Esophagus (tissue), 2 donors: Measurements from ENCODE around the gene DHCR24. TPM values are rescaled to one million over a fixed set of nuclear protein-coding genes. Genes with fewer than 3 reads are reported as not detected.
"Not testable (repeated sequence)": the region's sequence is repeated elsewhere in the genome, so short reads cannot be mapped to it uniquely, and the experiment has no call there.

Experiments used
- H3K27ac ChIP-seq, 2 donors: one replicate each; pipeline ENCODE4 v1.5.1; 2013; ENCODE audit warnings: low read depth in 2 of 2, mild to moderate bottlenecking in 2 of 2, inconsistent platforms in 1 of 2, low read length in 1 of 2, moderate library complexity in 1 of 2
- H3K27me3 ChIP-seq, 2 donors: one replicate each; pipeline ENCODE4 v1.6.1; 2013; ENCODE audit warnings: low read length in 2 of 2, control low read depth in 1 of 2, mild to moderate bottlenecking in 1 of 2; ENCODE audit not compliant: insufficient read depth in 2 of 2, control insufficient read depth in 1 of 2
- H3K36me3 ChIP-seq, 2 donors: one replicate each; pipeline ENCODE4 v1.6.1; 2013; ENCODE audit warnings: low read length in 1 of 2; ENCODE audit not compliant: control insufficient read depth in 2 of 2, insufficient read depth in 2 of 2
- H3K4me1 ChIP-seq, 2 donors: one replicate each; pipeline ENCODE4 v1.6.1; 2013; ENCODE audit warnings: low read length in 1 of 2; ENCODE audit not compliant: control insufficient read depth in 2 of 2, insufficient read depth in 2 of 2
- H3K4me3 ChIP-seq, 2 donors: one replicate each; pipeline ENCODE4 v1.5.1; 2013; ENCODE audit warnings: low read length in 2 of 2, mild to moderate bottlenecking in 2 of 2, low read depth in 1 of 2, moderate library complexity in 1 of 2
- H3K9me3 ChIP-seq, 2 donors: one replicate each; pipeline ENCODE4 v1.6.1; 2013; ENCODE audit warnings: mild to moderate bottlenecking in 2 of 2, low read depth in 1 of 2, low read length in 1 of 2, moderate library complexity in 1 of 2; ENCODE audit not compliant: control insufficient read depth in 2 of 2, insufficient read depth in 1 of 2
- WGBS, 2 donors: extraction: QIAGEN DNeasy Blood & Tissue Kit; methylation state at CpG; one replicate each; pipeline ENCODE4 v1.1.7; 2013; 5-methylcytosine and 5-hydroxymethylcytosine counted together
- polyA plus RNA-seq, 2 donors: library from polyadenylated mRNA; stranded (reverse); fragments of 200-250 nt; gene quantifications; one replicate each; pipeline ENCODE4 v1.2.3, GENCODE V29; 2013
- donor health status: healthy with polysubstance abuse.
- donor health status: Bipolar disorder and iron deficiency.

DHCR24 gene
- polyA plus RNA-seq, 2 donors = 121 to 196 TPM

DNA sequence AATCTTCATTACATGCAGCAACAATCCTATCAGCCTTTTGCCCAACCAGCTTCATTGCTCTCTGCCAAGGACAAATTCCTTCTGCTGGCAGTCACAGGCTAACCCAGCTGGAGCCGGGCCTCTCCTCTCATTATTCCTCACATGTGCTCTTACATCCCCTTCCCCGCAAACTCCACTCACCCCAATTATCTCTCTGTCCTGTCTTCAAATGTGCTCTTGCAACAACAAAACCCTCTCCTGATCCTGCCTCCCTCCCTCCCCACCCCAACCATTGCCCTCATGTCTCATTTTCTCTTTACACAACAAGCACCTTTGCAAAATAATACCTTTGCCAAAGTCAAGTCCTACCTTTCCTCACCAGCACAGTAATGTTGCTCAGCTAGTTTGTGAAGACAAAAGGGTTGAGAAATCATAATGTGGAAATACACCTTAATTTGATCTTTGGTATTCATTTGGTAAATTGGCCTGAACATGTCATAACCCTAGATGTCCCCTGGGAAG lies 36.0 kb upstream of the DHCR24 start:
- H3K4me1 ChIP-seq = peaks cover 5 to 17% of the 10 kb centered on the region in 2 donors
- WGBS, 2 donors = 39 to 62% methylated on average over 2 of the region's 2 CpGs
- no peaks in the 10 kb centered on the region for H3K9me3 ChIP-seq
- H3K36me3 ChIP-seq = no peaks in the 10 kb centered on the region
- peak overlapping the region; percentile 78 to 82 for H3K27ac ChIP-seq
- H3K4me3 ChIP-seq = no peak overlapping the region
- H3K27me3 ChIP-seq = no peaks in the 10 kb centered on the region

DNA sequence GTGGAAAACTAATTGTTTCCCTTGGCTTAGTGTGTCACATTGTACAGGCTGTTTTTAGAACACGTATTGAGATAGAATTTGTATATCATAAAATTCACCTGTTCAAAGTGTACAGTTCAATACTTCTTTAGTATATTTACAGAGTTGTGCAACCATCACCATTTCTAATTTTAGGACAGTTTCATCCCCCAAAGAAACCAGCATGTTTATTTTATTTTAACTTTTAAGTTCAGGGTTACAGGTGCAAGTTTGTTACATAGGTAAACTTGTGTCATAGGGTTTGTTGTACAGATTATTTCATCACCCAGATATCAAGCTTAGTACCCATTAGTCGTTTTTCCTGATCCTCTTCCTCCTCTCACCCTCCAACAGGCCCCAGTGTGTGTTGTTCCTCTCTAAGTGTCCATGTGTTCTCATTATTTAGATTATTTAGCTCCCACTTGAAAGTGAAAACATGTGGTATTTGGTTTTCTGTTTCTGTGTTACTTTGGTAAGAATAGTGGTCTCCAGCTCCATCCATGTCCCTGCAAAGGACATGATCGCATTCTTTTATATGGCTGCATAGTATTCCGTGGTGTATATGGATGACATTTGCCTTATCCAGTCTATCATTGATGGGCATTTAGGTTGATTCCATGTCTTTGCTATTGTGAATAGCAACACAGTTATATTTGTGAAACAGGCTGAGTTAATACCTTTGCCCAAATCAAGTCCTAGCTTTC lies 35.2 kb upstream of the DHCR24 start:
- H3K27ac ChIP-seq = peak overlapping the region; percentile 72 to 78
- no peak overlapping the region for H3K4me3 ChIP-seq
- no peaks in the 10 kb centered on the region for H3K36me3 ChIP-seq
- H3K27me3 ChIP-seq = no peaks in the 10 kb centered on the region
- 64 to 65% methylated on average over 4 of the region's 4 CpGs for WGBS, 2 donors
- H3K4me1 ChIP-seq = peaks cover 5 to 17% of the 10 kb centered on the region in 2 donors
- no peaks in the 10 kb centered on the region for H3K9me3 ChIP-seq

DNA sequence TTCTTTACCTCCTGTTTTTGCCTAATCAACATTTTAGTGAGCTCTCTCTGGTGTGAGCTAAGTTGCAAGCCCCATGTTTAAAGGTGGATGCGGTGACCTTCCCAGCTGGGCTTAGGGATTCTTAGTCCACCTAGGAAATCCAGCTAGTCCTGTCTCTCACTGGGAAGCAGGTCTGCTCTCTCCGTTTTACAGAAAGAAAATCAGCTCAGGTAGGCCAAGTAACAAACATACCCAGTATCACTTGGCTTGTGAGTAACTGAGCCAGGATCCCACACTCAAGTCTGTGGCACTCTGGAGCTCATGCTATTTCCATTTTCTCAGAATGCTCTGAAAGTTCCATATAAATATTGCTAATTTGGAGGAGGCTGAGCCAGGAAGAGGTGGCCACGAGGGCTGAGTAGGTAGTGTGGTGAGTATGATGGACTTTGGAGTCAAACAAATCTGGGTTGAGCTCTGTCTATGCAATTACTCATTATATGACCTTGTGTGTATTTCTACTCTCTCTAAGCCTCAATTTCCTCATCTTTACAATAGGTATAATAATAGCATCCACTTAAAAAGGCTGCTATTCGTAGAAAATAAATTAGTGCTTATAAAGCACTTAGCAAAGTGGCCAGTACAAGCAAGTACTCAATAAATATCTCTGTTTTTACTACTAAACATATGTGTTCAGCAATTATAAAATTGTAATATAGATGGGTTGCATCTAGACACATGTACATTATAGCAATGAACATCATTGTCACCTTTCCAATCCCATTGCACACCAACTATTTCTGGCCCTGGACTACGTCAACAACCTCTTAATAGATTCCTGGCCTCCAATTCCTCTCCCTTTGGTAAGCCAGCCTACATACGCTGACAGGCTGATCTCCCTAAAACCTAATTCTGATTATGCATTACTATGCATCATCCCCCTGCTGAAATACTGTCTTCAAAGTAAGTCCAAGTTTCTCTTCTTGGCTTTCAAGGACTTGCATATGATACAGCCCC lies 32.7 kb upstream of the DHCR24 start:
- WGBS, 2 donors = 75 to 86% methylated on average over 6 of the region's 6 CpGs
- no peaks in the 10 kb centered on the region for H3K36me3 ChIP-seq
- no peaks in the 10 kb centered on the region for H3K27me3 ChIP-seq
- H3K27ac ChIP-seq = no peak overlapping the region
- no peak overlapping the region for H3K4me3 ChIP-seq
- no peaks in the 10 kb centered on the region for H3K9me3 ChIP-seq
- no peaks in the 10 kb centered on the region for H3K4me1 ChIP-seq

DNA sequence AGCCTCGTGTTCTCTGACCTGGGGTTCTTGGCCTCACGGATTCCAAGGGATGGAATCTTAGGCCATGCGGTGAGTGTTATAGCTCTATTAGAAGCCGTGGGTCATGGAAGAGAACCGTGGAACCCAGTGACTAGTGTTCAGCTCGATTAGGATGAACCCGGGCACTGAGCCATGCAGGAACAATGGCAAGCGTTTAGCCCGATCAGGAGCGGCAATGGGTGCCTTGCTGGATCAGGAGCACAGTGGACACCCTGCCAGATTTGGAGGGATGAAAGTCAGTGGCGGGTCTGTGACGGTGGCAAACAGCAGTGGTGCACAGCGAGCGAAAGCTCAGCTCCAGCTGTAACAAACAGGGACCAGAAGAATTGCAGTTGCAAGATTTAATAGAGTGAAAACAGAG lies 24.1 kb upstream of the DHCR24 start:
- H3K4me3 ChIP-seq, H3K9me3 ChIP-seq, H3K36me3 ChIP-seq, H3K27me3 ChIP-seq, H3K27ac ChIP-seq, H3K4me1 ChIP-seq: not testable (repeated sequence)
- WGBS, 2 donors = 82 to 87% methylated on average over 14 of the region's 14 CpGs

DNA sequence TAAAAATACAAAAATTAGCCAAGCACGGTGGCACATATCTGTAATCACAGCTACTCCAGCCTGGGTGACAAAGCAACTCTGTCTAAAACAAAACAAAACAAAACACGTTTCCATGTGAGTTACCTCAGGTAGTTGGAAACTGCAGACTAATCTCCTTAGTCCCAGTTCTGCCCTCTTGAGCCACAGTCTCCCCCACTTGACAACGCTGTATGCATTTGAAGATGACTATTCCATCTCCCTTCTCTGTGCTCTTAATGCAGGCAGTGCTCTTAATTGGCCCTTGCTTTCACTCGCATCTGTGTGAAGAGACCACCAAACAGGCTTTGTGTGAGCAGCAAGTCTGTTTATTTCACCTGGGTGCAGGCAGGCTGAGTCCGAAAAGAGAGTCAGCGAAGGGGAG lies 19.6 kb upstream of the DHCR24 start:
- Histone ChIP-seq H3K27me3 (no peaks in the 10 kb centered on the region), H3K36me3 (no peaks in the 10 kb centered on the region), H3K4me1 (peaks cover 0 to 5% of the 10 kb centered on the region in 2 donors), H3K4me3 (no peak overlapping the region), H3K9me3 (no peaks in the 10 kb centered on the region), H3K27ac (no peak overlapping the region)
- 84 to 85% methylated on average over 6 of the region's 6 CpGs for WGBS, 2 donors

DNA sequence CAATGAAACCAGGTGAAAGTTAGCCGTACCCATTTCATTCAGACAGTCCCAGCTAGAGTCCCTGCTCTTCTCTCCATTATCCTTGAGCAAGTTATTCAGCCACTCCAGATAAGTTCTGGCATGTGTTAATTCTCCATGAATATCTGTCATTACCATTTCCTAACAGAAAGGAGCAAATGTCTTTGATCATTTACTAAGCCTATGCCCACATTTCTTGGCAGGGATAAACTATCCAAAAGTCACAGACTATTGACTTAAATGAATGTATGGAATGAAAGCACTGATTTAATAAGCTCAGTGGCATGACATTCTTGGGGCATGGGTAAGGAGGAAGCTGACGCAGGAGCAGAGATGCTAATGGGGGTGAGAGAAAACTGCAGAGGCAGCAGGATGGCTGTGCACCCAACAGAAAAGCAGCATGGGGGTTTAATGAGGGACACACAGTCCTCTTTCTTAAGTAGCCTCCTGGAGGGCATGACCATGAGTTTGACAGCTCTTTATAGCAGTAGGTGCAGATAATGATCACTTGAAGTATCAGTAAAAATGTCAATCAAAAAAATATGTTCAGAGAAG lies 17.6 kb upstream of the DHCR24 start:
- 41 to 52% methylated on average over 2 of the region's 2 CpGs for WGBS, 2 donors
- Histone ChIP-seq H3K4me1 (peaks cover 0 to 5% of the 10 kb centered on the region in 2 donors), H3K4me3 (no peak overlapping the region), H3K9me3 (no peaks in the 10 kb centered on the region), H3K27me3 (no peaks in the 10 kb centered on the region), H3K27ac (peak overlapping the region; percentile 28 to 71), H3K36me3 (no peaks in the 10 kb centered on the region)

DNA sequence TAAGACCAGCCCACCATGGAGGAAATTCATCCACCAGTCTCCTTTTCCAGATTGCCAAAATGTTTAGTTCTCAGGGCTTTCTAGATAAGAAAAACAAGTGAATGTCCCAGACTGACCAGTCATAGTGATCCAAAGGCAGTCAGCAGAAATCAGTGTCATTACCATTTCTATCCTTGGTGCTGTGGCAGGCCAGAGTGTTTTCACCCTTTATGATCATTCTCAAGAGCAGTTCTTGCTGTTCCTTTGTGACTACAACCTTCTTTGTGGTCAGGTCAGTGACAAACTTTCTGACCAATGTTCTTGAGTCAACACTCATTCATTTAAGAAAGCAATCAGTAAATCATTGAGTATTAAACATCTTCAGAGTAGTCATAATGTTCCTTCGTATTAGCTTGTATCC lies 7.3 kb upstream of the DHCR24 start:
- no peaks in the 10 kb centered on the region for H3K36me3 ChIP-seq
- H3K4me1 ChIP-seq = no peaks in the 10 kb centered on the region
- 96 to 97% methylated on average over 1 of the region's 1 CpG for WGBS, 2 donors
- H3K27me3 ChIP-seq = no peaks in the 10 kb centered on the region
- no peaks in the 10 kb centered on the region for H3K9me3 ChIP-seq
- no peak overlapping the region for H3K27ac ChIP-seq
- H3K4me3 ChIP-seq = no peak overlapping the region

DNA sequence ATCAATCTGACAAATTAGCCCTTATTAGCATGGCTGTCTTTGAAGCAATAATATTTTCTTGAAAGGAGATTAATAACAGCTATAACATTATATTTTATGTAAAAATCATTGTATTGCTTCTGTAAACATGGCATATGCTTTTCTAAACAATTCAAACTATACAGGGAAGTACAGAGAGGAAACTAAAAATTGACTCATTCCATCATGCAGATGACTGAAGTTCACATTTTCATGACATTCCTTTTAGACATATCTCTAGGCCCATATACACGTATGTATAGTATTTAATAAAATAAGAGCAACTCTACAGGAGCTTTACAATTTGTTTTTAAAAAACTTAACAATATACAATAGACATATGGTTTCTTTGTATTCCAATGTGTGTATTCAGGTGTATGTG lies 5.6 kb upstream of the DHCR24 start:
- Histone ChIP-seq H3K4me1 (no peaks in the 10 kb centered on the region), H3K27ac (no peak overlapping the region), H3K4me3 (no peak overlapping the region), H3K27me3 (no peaks in the 10 kb centered on the region), H3K9me3 (no peaks in the 10 kb centered on the region), H3K36me3 (no peaks in the 10 kb centered on the region)
- 60 to 77% methylated on average over 1 of the region's 1 CpG for WGBS, 2 donors

DNA sequence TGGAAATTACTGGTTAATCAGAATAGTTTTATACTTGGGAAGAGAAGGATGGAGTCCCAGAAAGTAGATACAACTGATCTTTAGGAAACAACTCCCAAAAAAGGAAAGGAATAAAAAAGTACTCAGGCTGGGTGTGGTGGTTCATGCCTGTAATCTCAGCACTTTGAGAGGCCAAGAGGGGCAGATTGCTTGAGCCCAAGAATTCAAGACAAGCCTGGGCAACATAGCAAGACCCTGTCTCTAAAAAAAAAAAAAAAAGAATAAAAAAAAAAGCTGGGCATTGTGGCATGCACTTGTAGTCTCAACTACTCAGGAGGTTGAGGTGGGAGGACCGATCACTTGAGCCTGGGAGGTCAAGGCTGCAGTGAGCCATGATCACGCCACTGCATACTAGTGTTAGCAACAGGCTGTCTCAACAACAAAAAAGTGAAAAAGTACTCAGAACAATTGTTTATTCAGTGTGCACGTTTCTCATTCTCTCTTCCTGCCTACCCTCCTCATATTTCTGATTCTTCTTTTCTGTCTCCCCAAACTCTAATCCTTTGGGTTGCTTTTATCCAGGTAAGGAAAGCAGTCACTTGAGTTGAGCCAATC lies 2.2 kb upstream of the DHCR24 start:
- H3K27me3 ChIP-seq = no peaks in the 10 kb centered on the region
- WGBS, 2 donors = 73 to 77% methylated on average over 3 of the region's 3 CpGs
- H3K4me3 ChIP-seq = no peak overlapping the region
- no peak overlapping the region for H3K27ac ChIP-seq
- H3K36me3 ChIP-seq = no peaks in the 10 kb centered on the region
- H3K9me3 ChIP-seq = no peaks in the 10 kb centered on the region
- peaks cover 4 to 8% of the 10 kb centered on the region in 2 donors for H3K4me1 ChIP-seq
